ENCODE measurements around the gene DLD.
"Not testable (repeated sequence)": the region's sequence is repeated elsewhere in the genome, so short reads cannot be mapped to it uniquely, and the experiment has no call there.

The DLD gene

GRCh38 chr7:107953265-107953923, 62.4 kb downstream of the DLD start:
- no peak overlapping the region for H3K27ac Mint-ChIP-seq
- H3K36me3 Mint-ChIP-seq: no peaks in the 10 kb centered on the region
- CTCF ChIA-PET: interaction anchor here (1.0 kb wide), 1 partner anchor 34 kb away, joined by 3 read pairs; no protein-coding TSS in a partner anchor
- no peak overlapping the region for H3K4me3 Mint-ChIP-seq
- no peaks in the 10 kb centered on the region for H3K9me3 Mint-ChIP-seq
- H3K27me3 Mint-ChIP-seq: peaks cover 6% of the 10 kb centered on the region
- no peak for DNase-seq
- no peaks in the 10 kb centered on the region for H3K4me1 Mint-ChIP-seq

DNA sequence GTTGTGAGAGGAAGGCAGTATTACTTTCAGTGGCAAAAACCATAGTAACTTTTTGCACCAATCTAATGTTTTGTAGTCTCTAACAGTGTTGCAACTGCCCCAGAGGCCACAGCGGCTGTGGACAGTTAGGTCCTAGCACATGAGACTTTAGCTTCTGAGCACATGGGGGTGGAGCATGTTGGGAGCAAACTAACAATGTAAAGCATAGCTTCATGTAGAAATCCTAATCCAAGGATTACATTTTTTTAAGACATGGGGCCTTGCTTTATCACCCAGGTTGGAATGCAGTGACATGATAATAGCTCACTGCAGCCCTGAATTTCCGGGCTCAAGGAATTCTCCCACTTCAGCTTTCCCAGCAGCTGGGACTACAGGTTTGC, 62.9 kb downstream of the DLD start:
- H3K27ac Mint-ChIP-seq: no peak overlapping the region
- H3K9me3 Mint-ChIP-seq: no peaks in the 10 kb centered on the region
- DNase-seq: no peak
- H3K36me3 Mint-ChIP-seq: no peaks in the 10 kb centered on the region
- CTCF ChIA-PET: interaction anchor here (1.0 kb wide), 1 partner anchor 35 kb away, joined by 3 read pairs; no protein-coding TSS in a partner anchor
- peaks cover 7% of the 10 kb centered on the region for H3K27me3 Mint-ChIP-seq
- H3K4me3 Mint-ChIP-seq: no peak overlapping the region
- H3K4me1 Mint-ChIP-seq: no peaks in the 10 kb centered on the region

DNA sequence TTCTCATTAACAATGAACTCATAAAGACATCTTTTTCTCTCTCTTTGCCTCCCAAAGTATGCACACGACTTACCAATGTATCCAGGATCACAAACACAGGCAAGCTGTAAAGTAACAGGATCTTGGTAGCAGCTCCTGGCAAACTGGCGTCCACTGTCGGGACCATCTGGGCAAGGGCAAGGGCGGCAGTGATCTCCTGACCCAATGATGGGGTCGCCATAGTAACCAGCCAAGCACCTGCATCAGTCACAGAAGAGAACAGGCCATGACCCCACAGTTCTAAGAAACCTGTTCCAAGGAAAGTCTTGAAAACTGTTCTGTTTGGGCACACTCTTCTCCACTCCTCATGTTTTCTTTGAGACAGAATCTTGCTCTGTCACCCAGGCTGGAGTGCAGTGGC, 64.4 kb downstream of the DLD start:
- no peaks in the 10 kb centered on the region for H3K4me1 Mint-ChIP-seq
- H3K27me3 Mint-ChIP-seq: peaks cover 18% of the 10 kb centered on the region
- H3K4me3 Mint-ChIP-seq: no peak overlapping the region
- H3K36me3 Mint-ChIP-seq: no peaks in the 10 kb centered on the region
- no peak overlapping the region for H3K27ac Mint-ChIP-seq
- DNase-seq: no peak
- CTCF ChIA-PET: no interaction called here
- H3K9me3 Mint-ChIP-seq: no peaks in the 10 kb centered on the region

GRCh38 chr7:107956950-107957349, 66.0 kb downstream of the DLD start:
- H3K27ac Mint-ChIP-seq, H3K4me3 Mint-ChIP-seq, H3K9me3 Mint-ChIP-seq, CTCF ChIA-PET, H3K36me3 Mint-ChIP-seq, H3K4me1 Mint-ChIP-seq, DNase-seq: not testable (repeated sequence)
- H3K27me3 Mint-ChIP-seq: peaks cover 18% of the 10 kb centered on the region

GRCh38 chr7:107957436-107957835, 66.5 kb downstream of the DLD start:
- no peaks in the 10 kb centered on the region for H3K4me1 Mint-ChIP-seq
- H3K4me3 Mint-ChIP-seq: no peak overlapping the region
- H3K27me3 Mint-ChIP-seq: peaks cover 18% of the 10 kb centered on the region
- CTCF ChIA-PET: no interaction called here
- no peaks in the 10 kb centered on the region for H3K36me3 Mint-ChIP-seq
- H3K27ac Mint-ChIP-seq: no peak overlapping the region
- no peak for DNase-seq
- H3K9me3 Mint-ChIP-seq: no peaks in the 10 kb centered on the region

- no peak overlapping the region for H3K27ac Mint-ChIP-seq
- DNase-seq: no peak
- H3K36me3 Mint-ChIP-seq: no peaks in the 10 kb centered on the region
- CTCF ChIA-PET: no interaction called here
- H3K27me3 Mint-ChIP-seq: peaks cover 18% of the 10 kb centered on the region
- H3K9me3 Mint-ChIP-seq: no peaks in the 10 kb centered on the region
- H3K4me3 Mint-ChIP-seq: no peak overlapping the region
- no peaks in the 10 kb centered on the region for H3K4me1 Mint-ChIP-seq
Observed at GRCh38 chr7:107958764-107959526, 68.0 kb downstream of the DLD start.

DNA sequence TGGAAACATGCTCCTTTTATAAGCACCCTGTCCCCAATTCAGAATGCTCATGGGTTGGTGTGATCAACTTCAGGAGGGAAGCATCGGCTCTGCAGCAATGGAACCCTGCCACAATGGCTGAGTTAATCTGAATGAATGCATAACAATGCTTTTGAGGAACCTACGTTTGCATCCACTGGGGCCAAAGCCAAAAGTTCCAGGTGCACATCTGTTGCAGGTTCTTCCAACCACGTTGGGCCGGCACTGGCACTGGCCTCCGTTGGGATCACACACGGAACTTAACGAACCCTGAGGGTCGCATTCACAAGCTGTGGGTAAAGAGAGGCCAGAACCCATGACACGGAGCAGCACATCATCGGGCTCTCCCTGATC, 68.5 kb downstream of the DLD start:
- CTCF ChIA-PET: no interaction called here
- Mint-ChIP-seq H3K4me1 (no peaks in the 10 kb centered on the region), H3K4me3 (no peak overlapping the region)

DNA sequence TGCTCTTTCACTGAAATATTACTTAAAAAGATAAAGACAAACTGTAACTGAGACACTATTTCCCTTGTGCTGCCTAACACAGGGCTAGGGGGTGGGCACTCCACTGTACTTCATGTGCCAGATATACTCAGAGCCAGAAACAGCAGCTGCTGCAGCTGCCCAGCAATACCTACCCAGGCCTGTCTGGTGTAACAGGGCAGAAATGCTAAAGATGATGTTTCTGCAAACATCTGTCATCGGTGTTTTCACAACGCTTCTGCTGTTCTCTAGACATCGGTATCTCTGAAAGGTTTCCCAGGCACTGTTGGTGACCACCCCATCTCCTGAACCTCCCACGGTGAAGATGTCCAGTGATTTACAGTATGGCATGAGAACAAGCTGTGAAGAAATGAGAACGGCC, 69.3 kb downstream of the DLD start:
- no peak overlapping the region for H3K4me3 Mint-ChIP-seq
- no peaks in the 10 kb centered on the region for H3K36me3 Mint-ChIP-seq
- H3K9me3 Mint-ChIP-seq: no peaks in the 10 kb centered on the region
- no peak for DNase-seq
- CTCF ChIA-PET: no interaction called here
- H3K27me3 Mint-ChIP-seq: peaks cover 17% of the 10 kb centered on the region
- H3K4me1 Mint-ChIP-seq: no peaks in the 10 kb centered on the region
- no peak overlapping the region for H3K27ac Mint-ChIP-seq

More for the DNA sequence above, 68.5 kb downstream of the DLD start:
- Mint-ChIP-seq H3K27ac (no peak overlapping the region), H3K27me3 (peaks cover 18% of the 10 kb centered on the region), H3K9me3 (no peaks in the 10 kb centered on the region), H3K36me3 (no peaks in the 10 kb centered on the region)
- no peak for DNase-seq

DNA sequence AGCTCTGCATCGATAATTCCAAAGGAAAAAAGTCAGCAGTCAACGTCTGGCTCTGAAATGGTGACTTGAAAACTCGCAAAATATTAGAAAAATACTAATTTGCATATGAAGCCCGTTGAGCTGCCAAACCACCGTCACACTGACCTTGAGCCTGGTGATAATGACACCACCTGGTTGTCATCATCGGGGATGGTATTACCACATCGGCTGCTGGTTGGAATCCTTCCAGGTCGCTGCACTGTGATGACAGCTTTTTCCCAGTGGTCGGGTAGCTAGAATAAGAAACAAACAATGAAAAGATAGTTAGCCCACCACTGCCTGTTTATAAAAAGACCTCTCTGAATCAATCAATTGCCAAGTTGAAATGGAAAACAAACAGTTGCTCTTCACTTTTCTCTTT, 70.4 kb downstream of the DLD start:
- Mint-ChIP-seq H3K4me3 (no peak overlapping the region), H3K9me3 (no peaks in the 10 kb centered on the region), H3K27me3 (peaks cover 12% of the 10 kb centered on the region), H3K27ac (no peak overlapping the region), H3K4me1 (no peaks in the 10 kb centered on the region), H3K36me3 (no peaks in the 10 kb centered on the region)
- CTCF ChIA-PET: no interaction called here
- no peak for DNase-seq

GRCh38 chr7:107962817-107963216, 71.8 kb downstream of the DLD start:
- peaks cover 12% of the 10 kb centered on the region for H3K27me3 Mint-ChIP-seq

DNA sequence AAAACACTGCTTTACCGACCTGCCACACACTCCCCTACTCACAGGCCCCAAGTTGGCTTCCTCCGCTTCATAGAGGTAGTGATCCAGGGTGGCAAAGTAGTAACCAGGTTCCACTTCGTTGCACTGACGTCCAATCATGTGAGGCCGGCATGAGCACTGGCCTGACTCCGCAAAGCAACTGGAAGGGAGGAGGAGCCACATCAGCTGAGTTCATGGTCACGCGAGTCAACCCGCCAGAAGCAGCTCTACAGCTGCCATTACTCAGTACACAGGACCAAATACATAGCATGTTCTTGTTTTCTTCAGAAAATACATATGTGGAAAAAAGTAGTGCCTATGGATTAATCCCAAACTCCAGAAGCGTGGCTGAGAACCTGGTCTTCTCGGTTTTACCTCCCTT, 73.5 kb downstream of the DLD start:
- no peaks in the 10 kb centered on the region for H3K4me1 Mint-ChIP-seq
- no peak for DNase-seq
- no peaks in the 10 kb centered on the region for H3K9me3 Mint-ChIP-seq
- H3K27me3 Mint-ChIP-seq: peaks cover 5% of the 10 kb centered on the region
- H3K36me3 Mint-ChIP-seq: no peaks in the 10 kb centered on the region
- CTCF ChIA-PET: no interaction called here
- H3K4me3 Mint-ChIP-seq: no peak overlapping the region
- no peak overlapping the region for H3K27ac Mint-ChIP-seq

More at GRCh38 chr7:107962817-107963216, 71.8 kb downstream of the DLD start:
- Mint-ChIP-seq H3K4me3 (no peak overlapping the region), H3K9me3 (no peaks in the 10 kb centered on the region), H3K36me3 (no peaks in the 10 kb centered on the region), H3K27ac (no peak overlapping the region), H3K4me1 (no peaks in the 10 kb centered on the region)
- no peak for DNase-seq
- CTCF ChIA-PET: no interaction called here

- no peaks in the 10 kb centered on the region for H3K27me3 Mint-ChIP-seq
- H3K4me3 Mint-ChIP-seq: no peak overlapping the region
- CTCF ChIA-PET: no interaction called here
- H3K27ac Mint-ChIP-seq: no peak overlapping the region
- H3K4me1 Mint-ChIP-seq: no peaks in the 10 kb centered on the region
- DNase-seq: no peak
- no peaks in the 10 kb centered on the region for H3K36me3 Mint-ChIP-seq
- H3K9me3 Mint-ChIP-seq: no peaks in the 10 kb centered on the region
Observed at GRCh38 chr7:107966711-107967110, 75.7 kb downstream of the DLD start.

DNA sequence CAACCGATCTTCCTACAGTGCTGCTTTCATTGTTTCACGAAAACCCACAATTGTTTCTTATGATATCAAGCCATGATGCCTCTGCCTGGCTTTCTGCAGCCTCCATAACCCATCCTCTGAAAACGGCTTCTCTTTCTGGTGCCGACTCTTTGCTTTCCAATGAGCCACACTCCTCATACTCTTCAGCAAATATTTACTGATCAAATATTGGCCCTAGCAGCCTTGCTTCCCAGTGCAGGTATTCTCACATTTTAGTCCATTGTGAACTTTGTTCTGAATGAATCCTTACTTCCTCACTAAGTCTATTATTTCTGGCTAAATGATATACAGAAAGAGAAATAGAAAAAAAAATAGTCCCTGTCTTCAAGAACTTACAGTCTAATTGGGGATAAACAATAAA, 76.4 kb downstream of the DLD start:
- no peaks in the 10 kb centered on the region for H3K4me1 Mint-ChIP-seq
- H3K27ac Mint-ChIP-seq: no peak overlapping the region
- H3K9me3 Mint-ChIP-seq: no peaks in the 10 kb centered on the region
- no peaks in the 10 kb centered on the region for H3K27me3 Mint-ChIP-seq
- DNase-seq: no peak
- CTCF ChIA-PET: no interaction called here
- H3K4me3 Mint-ChIP-seq: no peak overlapping the region
- no peaks in the 10 kb centered on the region for H3K36me3 Mint-ChIP-seq

DNA sequence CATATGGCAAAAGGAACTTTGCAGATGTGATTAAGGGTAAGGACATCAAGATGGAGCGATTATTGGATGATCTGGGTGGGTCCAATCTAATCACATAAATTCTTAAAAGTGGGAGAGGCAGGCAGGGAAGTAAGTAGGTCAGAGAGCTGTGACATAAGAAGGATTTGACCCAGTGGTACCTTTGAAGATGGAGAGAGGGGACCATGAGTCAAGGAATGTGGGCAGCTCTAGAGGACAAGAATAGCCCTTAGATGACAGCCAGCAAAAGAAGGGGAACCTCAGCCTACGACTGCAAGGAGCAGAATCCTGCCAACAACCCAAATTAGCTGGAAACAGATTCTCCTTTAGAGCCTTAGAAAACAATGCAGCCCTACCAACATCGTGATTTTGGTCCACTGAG, 77.5 kb downstream of the DLD start:
- no peak overlapping the region for H3K27ac Mint-ChIP-seq
- no peaks in the 10 kb centered on the region for H3K36me3 Mint-ChIP-seq
- no peaks in the 10 kb centered on the region for H3K27me3 Mint-ChIP-seq
- no peaks in the 10 kb centered on the region for H3K9me3 Mint-ChIP-seq
- no peaks in the 10 kb centered on the region for H3K4me1 Mint-ChIP-seq
- CTCF ChIA-PET: no interaction called here
- H3K4me3 Mint-ChIP-seq: no peak overlapping the region
- no peak for DNase-seq

DNA sequence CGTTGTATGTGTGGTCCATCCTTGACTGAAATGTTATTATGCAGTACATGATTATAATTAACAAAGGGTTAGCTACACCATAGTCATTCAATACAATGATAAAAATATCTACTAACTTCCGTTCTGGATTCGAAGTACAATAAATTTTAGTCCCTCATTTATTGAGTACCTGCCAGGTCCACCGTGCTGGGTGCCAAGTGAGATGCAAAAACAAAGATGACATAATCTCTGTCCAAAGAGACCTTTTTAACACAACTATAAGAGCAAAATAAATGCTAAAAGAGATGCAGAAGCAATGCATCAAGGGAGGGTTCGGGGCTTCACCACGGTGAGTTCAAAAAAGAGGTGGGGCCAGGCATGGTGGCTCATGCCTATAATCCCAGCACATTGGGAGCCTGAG, 78.9 kb downstream of the DLD start:
- no peak for DNase-seq
- no peaks in the 10 kb centered on the region for H3K27me3 Mint-ChIP-seq
- H3K9me3 Mint-ChIP-seq: no peaks in the 10 kb centered on the region
- H3K4me1 Mint-ChIP-seq: no peaks in the 10 kb centered on the region
- CTCF ChIA-PET: no interaction called here
- H3K4me3 Mint-ChIP-seq: no peak overlapping the region
- H3K27ac Mint-ChIP-seq: no peak overlapping the region
- H3K36me3 Mint-ChIP-seq: no peaks in the 10 kb centered on the region

Data from activated naive CD4-positive, alpha-beta T cell treated with anti-CD3 and anti-CD28 coated beads, Interleukin-2, amount 10 ng/mL, durations not matched to agents 7 days and 5 days (primary cell).